ENCODE measurements around the gene MITF.

Gene MITF

GRCh38 chr3:69739204-69740102 is at the start of gene MITF:
Gene MITF (plus strand): TSS chr3:69739464. CDS start chr3:69739598, 134 bp downstream.
- peak; percentile 94 for DNase-seq (ENCODE audit: low read depth)
- peak within 1 kb of the TSS; percentile 88 for H3K4me3 ChIP-seq (ENCODE audit: low read depth, low read length)
- TF ChIP-seq CTCF (conservative IDR thresholded peaks at IDR 0.05; ENCODE audit: low read depth, low read length), result no peak

GRCh38 chr3:69691860-69692259 is 47.4 kb upstream of the MITF start:
- TF ChIP-seq CTCF (conservative IDR thresholded peaks at IDR 0.05; ENCODE audit: low read depth, low read length), result no peak
- H3K4me3 ChIP-seq (ENCODE audit: low read depth, low read length), result no peak overlapping the region
- DNase-seq (ENCODE audit: low read depth), result peak; percentile 59

GRCh38 chr3:69692761-69693160 is 46.5 kb upstream of the MITF start:
- no peak for DNase-seq (ENCODE audit: low read depth)
- TF ChIP-seq CTCF (conservative IDR thresholded peaks at IDR 0.05; ENCODE audit: low read depth, low read length), result no peak
- H3K4me3 ChIP-seq (ENCODE audit: low read depth, low read length), result no peak overlapping the region

- DNase-seq (ENCODE audit: low read depth), result no peak
- no peak for TF ChIP-seq CTCF (conservative IDR thresholded peaks at IDR 0.05; ENCODE audit: low read depth, low read length)
- no peak overlapping the region for H3K4me3 ChIP-seq (ENCODE audit: low read depth, low read length)
These were observed 43.8 kb upstream of the MITF start for GRCh38 chr3:69695443-69695842.

GRCh38 chr3:69695933-69696332 is 43.3 kb upstream of the MITF start:
- DNase-seq (ENCODE audit: low read depth), result no peak
- TF ChIP-seq CTCF (conservative IDR thresholded peaks at IDR 0.05; ENCODE audit: low read depth, low read length), result no peak
- H3K4me3 ChIP-seq (ENCODE audit: low read depth, low read length), result no peak overlapping the region

- no peak overlapping the region for H3K4me3 ChIP-seq (ENCODE audit: low read depth, low read length)
- no peak for TF ChIP-seq CTCF (conservative IDR thresholded peaks at IDR 0.05; ENCODE audit: low read depth, low read length)
- DNase-seq (ENCODE audit: low read depth), result peak; percentile 34
These were observed 42.9 kb upstream of the MITF start for GRCh38 chr3:69696367-69696766.

GRCh38 chr3:69697381-69697780 is 41.9 kb upstream of the MITF start:
- TF ChIP-seq CTCF (conservative IDR thresholded peaks at IDR 0.05; ENCODE audit: low read depth, low read length), result no peak
- no peak overlapping the region for H3K4me3 ChIP-seq (ENCODE audit: low read depth, low read length)
- no peak for DNase-seq (ENCODE audit: low read depth)
